HG03460 (cell line): ENCODE data around the gene PTGFRN.

ENCODE experiments used
- ATAC-seq: cut with Tn5 transposase; IDR thresholded peaks from one replicate; pipeline ENCODE4 v1.9.1; 2021; ENCODE audit not compliant: unreplicated experiment

Gene PTGFRN

DNA sequence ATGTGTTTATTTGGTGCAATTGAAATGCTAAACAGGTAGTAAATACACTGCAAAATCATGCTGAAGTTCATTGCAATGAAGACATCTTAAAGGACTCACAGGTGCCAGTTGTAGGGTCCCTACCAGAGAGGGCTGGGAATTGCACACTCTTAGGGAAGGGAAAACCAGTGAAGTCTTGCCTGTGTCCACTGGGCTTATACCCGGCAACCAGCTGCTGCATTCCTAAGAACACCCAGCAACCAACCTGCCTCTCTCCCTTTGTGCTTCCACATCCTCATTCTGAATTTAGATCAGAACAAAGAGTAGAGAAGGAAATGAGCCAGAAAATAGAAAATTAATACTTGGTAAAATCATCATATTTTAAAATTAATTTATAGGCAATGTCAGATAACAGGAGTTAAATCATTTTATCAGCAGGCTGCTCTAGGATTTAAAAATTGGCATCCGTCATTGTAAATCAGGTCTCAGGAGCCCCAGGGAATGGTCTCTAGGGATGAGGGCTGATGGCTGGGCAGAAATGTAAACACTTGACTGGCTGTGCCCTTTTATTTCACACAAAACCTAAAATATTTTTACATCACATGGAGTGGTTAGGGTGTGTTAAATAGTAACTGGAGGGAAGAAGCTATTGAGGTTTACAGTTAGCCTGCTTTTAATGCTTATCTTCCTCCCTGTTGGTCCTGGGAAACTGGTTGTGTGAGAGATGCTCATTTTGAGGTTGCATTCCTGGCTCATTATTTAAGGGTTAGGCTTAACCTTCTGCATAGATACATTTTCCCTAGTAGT is 31.3 kb downstream of the PTGFRN start:
- no peak for ATAC-seq

DNA sequence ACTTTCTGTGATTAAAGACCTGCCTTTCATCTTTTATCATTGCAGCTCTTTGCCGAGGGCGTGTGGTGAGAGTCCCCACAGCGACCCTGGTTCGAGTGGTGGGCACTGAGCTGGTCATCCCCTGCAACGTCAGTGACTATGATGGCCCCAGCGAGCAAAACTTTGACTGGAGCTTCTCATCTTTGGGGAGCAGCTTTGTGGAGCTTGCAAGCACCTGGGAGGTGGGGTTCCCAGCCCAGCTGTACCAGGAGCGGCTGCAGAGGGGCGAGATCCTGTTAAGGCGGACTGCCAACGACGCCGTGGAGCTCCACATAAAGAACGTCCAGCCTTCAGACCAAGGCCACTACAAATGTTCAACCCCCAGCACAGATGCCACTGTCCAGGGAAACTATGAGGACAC is 32.0 kb downstream of the PTGFRN start:
- no peak for ATAC-seq

DNA sequence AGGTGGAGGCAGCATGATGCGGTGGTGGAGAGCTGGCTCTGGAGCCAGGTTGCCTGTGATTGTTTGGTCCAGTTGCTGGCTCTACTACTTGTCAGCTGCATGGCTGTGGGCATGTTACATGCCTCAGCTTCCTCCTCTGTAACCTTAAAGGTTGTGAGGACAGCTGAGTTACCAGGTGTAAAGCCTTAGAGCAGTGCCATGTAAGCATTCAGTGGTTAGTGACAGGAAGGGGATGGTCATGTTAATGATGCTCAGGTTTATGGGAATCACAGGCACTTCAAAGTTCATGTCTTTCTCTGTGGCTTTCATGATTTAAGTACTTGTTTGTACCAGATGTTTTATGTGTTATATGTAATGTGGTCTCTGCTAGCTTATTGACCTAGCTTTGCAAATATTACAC is 32.6 kb downstream of the PTGFRN start:
- no peak for ATAC-seq

DNA sequence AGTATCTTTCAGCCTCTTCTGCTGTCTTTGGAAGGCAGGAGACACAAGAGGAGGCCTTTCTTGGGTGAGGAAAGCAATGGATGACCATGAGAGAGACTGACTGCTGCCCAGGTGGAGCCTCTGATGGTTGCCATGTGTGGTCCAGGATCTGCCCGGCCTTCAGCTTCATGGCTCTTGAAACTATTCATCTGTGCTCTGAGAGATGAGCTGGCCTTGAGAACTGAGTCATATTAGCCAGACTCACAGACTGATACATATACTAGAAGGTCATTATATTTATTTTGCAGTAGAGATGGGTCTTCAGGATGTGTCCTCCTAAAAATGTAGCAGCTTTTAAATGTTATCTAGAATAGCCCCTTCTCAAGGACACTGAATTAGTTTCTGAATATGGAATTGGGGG is 33.7 kb downstream of the PTGFRN start:
- no peak for ATAC-seq

DNA sequence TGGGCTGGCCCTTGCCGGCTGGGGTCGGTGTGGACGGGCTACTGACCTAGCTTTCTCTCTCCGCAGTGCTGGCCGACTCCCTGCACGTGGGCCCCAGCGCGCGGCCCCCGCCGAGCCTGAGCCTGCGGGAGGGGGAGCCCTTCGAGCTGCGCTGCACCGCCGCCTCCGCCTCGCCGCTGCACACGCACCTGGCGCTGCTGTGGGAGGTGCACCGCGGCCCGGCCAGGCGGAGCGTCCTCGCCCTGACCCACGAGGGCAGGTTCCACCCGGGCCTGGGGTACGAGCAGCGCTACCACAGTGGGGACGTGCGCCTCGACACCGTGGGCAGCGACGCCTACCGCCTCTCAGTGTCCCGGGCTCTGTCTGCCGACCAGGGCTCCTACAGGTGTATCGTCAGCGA is 34.9 kb downstream of the PTGFRN start:
- ATAC-seq, result no peak

DNA sequence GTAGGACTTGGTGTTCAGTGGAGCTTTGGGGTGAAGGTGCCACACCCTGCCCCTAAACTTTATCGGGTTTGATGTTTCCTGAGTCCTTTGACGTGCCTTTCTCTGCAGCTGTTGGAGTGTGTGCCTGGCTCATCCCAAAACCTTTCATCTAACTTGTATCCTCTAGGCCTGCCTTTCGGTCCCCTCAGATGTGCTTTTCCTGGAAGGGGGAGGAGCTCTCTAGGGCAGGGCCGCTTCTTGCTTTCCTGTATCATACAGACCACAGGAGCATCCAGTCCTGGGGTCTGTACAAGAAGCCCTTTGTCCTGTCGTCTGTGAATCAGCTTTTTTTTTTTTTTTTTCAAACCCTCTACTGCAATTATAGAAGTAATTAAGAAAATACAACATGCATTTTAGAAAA is 35.7 kb downstream of the PTGFRN start:
- no peak for ATAC-seq

DNA sequence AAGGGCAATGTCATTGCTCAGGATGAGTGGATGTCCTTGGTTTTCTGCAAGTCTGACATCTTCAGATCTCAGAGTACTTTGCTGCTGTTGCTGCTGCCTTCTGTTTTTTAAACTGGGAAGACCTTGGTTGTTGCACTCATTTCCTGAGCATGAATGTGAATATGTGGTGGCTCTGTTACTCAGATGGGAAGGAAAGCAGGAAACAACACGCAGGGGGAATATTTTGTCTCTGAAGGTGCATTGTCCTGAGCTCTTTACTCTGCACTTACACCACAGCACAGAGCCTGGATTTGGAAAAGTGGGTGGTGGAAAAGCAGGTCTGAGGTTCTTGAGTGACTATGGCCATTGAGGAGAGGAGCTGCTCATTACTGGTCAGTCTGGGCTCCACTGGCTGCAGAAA is 36.3 kb downstream of the PTGFRN start:
- no peak for ATAC-seq

DNA sequence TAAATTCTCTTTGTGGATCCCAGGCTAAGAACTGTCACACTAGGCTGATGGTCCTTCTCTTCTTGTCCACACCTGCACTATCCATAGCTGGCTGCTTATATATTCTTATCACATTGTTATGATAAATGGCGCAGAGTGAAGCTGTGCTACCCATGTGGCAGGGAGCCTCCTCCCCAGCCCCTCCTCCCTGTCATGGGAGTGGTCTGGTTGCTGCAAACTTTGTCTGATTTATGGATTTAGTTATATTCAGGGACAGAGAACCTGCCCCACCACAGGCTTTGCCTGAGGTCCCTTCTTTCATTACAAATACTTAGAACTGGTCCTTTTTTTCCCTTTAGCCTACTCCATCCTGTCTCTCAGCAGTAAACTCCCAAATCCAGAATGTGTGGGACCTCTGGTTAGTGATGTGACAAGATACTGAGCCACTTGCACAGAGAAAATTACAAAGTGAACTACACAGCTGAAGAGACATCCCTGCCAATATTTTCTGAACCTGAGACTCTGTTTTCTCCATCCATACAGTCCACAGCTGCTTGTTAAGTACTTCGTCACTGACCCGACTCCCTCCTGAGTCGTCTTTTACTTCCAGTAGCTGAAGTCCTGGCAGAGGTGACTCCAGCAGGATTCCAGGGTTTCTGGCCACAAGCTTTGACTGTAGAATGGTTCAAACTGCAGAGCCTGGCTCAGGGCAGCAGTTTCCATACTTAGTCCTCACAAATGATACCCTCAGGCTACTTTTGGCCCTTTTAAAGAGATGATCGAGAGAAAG is 37.6 kb downstream of the PTGFRN start:
- no peak for ATAC-seq

DNA sequence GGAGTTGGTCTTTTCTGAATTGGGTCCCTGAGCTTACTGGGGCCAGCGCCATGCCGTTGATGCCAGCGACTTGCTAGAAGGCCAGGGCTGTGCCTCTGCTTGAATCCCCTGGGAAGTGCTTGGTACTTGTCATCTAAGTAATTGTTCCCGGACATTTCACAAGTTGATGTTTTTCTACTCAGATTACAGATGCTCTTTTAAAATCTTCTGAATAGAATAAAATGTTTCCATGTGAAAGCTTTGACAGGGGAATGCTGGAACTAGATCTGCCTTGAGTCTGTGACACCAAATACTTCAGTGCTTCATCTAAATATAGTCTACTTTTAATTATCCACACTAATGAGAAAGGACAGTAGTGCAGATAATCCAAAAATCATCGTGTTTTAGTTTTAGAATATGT is 38.3 kb downstream of the PTGFRN start:
- no peak for ATAC-seq

DNA sequence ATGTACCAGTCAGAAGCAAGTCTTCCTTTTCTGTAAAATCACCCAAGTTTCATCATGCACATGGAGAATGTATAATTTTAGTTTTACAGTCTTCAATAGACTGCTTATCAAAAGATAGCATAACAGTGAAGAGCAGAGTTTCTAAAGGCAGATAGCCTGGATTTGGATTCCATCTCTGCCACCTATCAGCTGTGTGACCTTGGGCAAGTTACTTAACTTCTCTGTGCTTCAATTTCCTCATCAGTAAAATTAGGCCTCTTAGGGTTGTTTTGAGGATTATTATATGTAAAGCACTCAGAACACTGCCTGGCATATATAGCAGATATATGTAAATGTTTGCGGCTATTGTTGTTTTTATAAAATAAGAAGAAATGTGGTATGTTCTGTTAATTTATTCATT is 38.9 kb downstream of the PTGFRN start:
- no peak for ATAC-seq

DNA sequence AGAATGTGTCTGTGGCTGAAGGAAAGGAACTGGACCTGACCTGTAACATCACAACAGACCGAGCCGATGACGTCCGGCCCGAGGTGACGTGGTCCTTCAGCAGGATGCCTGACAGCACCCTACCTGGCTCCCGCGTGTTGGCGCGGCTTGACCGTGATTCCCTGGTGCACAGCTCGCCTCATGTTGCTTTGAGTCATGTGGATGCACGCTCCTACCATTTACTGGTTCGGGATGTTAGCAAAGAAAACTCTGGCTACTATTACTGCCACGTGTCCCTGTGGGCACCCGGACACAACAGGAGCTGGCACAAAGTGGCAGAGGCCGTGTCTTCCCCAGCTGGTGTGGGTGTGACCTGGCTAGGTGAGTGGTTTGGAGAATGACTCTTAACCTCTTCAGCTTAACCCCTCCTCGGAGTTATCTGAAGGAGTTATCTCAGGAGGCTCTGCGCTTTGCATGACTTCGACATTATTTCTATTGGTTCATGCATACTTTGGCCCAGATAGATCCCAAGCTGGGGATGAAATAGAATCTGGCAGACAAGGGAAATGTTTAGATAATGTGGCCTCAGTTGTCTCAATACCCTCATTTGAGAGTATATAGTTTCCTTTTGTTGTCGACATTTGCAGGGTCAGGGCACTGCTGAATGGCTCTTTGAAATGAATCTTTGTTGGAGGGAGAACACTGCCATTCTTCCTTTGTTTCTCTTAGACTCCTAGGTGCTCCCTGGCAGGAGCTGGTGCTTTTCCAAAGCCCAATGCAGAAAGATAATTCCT is 39.7 kb downstream of the PTGFRN start:
- no peak for ATAC-seq

DNA sequence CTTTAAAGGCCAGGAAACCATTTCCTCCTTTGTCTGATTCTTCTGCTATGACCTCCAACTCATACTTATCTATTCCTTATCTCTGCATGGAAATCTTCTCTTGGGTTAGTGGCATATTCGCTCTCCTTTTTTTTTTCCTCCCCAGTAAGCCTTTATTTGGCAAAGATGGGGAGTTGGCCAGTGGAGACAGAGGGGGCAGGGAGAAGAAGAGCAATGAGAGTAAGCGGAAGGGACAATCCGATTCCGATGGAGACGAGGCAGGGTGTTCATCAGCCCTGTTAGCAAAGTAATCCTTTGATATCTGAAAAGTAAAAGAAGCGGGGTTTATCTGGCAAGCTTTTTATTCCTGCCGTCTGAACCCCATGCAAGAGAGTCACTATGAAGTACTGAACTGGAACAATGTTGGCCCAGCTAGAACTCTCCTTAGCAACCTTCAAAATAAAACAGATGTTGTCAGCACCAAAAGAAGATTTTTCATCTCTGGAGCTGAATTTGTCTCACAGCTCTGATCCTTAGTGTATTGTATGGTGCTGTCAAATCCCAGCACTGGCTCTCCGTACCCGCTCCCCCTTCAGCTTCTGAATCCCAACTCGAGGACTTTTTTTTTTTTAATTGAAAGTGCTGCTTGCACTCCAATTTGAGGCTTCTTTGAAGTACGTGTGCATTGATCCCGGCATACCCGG is 40.9 kb downstream of the PTGFRN start:
- ATAC-seq, result no peak

DNA sequence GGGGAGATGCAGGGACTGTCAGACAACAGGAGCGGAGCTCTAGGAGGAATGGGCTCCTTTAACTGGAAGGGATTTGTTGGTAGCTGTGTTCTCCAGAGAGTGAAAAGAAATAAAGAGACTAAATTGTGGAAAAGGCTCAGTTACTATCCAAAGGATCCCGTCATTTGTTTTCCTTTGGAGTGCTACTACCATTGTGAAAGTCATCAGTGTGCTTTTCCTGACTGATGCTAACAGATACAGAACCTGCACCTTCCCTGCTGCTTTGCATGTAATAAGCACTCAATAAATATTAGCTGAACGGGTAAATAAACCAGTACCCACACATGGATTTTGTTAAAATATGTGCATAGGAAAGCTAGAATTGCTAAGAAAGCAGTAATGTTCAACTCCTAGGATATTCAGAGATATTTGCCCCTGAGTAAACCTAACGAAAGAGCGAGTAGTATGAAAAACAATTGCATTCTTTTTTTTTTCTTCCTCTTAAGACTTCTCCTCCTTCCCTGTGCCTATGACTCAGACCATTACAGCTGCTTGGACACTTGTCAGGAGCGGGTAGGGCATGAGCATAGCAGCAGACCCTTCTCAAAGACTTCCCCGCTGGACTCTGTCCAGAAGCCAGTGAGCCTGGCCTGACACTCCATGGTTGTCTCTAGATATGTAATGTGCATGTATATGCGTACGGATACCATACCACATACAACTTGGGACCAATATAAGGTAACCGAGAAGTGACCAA is 41.7 kb downstream of the PTGFRN start:
- no peak for ATAC-seq

DNA sequence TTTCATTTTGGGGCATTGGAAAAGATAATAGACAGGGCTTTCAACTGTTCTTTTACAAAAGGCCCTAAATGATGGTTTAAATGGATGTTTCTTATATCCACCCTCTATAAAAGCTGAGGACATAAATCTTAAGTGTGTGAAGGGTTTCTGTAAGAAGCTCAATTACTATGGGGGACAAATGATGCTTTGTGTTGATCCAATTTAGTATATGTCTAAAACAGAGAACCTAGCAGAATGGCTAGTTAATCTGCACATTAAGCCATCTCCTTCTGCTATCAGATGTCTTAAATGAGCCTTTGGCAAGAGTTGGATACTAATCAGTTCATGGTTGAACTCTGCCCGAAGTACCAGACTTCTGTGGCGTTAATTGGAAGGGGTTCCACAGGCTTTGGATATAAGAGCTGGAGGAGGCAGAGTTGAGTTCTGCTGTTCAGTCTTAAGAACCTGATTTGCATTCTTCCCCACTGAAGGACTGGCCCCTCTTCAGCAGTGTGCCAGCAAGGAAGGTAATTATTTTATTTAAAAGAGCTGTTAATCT is 43.1 kb downstream of the PTGFRN start:
- ATAC-seq, result no peak

DNA sequence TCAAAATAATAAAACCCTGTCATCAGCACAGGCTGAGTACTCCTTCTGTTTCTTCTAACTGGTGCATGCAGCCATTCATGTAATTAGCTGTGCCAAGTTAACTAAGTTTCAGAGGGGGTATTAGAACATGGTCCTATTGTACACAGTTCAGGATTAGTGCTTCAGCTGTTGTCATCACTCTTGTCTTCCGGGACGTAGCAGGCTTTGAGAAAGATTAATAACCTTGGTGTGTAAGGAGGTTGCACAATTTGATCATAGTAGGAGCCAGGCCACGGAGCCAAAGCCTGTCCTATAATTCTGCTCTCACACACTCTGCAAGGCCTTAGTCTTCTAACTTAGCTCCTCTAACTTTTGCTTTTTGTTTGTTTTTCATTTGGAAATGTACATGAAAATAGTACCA is 44.7 kb downstream of the PTGFRN start:
- no peak for ATAC-seq

DNA sequence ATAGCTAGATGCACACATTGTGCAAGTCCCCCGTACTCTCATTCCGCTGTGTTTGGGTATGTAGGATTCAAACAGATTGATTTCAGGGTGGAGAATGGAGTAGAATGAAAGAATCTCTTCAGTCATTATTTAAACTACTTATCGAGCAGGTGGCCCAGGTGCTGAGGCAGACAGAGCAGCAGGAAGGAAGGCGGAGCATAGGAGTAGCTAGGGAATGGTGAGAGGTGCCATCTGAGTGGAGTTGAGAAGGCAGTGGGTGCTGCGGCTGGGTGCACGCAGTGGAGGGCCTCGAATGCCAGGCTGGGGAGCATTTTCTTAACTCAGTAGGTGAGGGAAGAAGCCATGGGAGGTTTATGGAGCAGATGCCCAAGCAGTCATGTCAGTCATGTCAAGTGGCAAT is 46.7 kb downstream of the PTGFRN start:
- no peak for ATAC-seq

DNA sequence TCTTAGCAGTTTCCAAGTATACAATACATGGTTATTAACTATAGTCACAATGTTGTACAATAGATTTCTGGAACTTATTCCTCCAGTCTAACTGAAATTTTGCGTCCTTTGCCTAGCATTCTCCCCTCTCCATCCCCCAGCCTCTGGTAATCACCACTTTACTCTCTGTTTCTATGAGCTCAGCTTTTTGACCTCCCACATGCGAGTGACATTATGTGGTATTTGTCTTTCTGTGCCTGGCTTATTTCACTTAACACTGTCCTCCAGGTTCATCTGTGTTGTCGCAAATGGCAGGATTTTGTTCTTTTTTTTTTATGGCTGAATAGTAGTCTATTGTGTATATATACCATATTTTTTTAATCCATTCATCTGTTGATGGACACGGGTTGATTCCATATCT is 47.9 kb downstream of the PTGFRN start:
- no peak for ATAC-seq

DNA sequence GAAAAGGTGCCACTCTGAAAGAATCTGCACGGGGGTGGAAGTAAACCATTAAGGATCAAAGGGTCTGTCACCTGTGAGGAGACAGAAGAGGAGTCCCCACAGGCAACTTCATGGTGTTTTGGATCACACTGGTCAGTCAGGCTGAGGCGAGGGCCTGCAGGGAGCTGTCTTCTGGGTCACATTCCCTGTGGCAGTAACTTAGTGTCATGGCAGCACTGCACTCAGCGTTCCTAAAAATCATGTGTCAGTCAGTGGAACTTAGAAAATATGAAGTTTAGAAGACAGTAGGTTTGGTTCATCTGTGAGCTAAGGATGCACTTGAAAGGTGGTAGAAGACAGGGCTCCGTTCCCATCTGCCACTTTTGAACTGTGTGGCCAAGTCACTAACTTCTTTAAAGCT is 48.4 kb downstream of the PTGFRN start:
- no peak for ATAC-seq

DNA sequence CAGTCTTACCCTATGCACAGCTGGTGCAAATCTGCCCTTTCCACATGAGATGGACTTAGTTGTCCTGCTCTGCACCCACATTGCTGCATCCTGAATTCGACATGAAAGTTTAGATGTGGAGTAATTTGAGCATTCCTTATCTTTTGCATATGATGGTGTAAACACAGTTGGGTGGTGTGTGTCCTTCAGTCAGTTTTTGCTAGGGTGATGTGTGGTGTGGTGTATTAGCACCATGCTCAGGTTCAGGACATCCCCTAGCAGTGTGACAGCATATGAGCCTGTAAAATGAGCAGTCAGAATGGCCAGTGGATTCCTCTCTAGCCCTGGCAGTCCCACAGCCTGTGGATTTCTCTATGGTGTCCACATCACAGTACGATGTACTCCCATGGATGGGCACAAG is 49.3 kb downstream of the PTGFRN start:
- ATAC-seq, result no peak

DNA sequence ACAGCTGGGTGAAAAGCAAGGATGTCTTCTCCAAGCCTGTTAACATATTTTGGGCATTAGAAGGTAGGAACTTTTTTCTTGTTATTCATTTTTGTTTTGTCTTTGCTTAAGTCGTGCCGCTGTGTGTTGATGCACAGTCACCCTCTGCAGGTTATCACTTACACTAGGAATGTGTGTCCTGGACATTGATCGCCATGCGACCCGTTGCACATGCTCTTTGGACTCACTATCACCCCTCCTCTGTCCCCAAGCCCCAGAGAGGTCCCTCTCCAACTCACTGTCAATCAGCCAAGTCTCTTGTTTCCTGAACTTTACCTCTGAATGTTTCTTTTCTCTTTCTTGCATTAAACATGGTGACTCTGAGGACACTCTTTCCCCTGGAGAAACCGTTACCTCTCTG is 51.9 kb downstream of the PTGFRN start:
- ATAC-seq, result no peak
